Skeletal muscle tissue (tissue), 1 donor: ENCODE data around the gene TNRC6A. TPM values are rescaled to one million over a fixed set of nuclear protein-coding genes. Genes with fewer than 3 reads are reported as not detected.

Experiments
- total RNA-seq: library from RNA; depleted of rRNA; stranded (reverse); fragments of >200 nt; gene quantifications from one replicate; pipeline ENCODE4 v1.2.3, GENCODE V29; 2014

Gene TNRC6A
- total RNA-seq, 1 donor from 2014 or later: 24.5 TPM

Other genes with a start within 250 kb of the TNRC6A start
- 29.2 TPM for gene RBBP6, start 190.1 kb upstream of the TNRC6A start, total RNA-seq
- gene SLC5A11, start 116.3 kb downstream of the TNRC6A start, total RNA-seq: not detected